H1 (cell line): ENCODE data around the gene CDC42EP1. TPM values are rescaled to one million over a fixed set of nuclear protein-coding genes. Genes with fewer than 3 reads are reported as not detected.

ENCODE experiments used
- CTCF ChIA-PET: fragments of 300-600 bp; sonication (Branson Sonifier 250); formaldehyde crosslinking; loops from one replicate; lab custom pipeline; 2021; ENCODE audit not compliant: partially characterized antibody; lab: Charles Lee
- POLR2A ChIA-PET: fragments of 300-600 bp; sonication (Branson Sonifier 250); formaldehyde crosslinking; loops from one replicate; lab custom pipeline; 2021; ENCODE audit warnings: inconsistent platforms; ENCODE audit not compliant: partially characterized antibody; lab: Charles Lee
- DNase-seq, 2 experiments: peaks; one replicate each; pipeline versions ENCODE4 v3.0.0 to v3.0.0-alpha.2; 2010 to 2022; ENCODE audit warnings: low spot score in 2 of 2, low read depth in 1 of 2, mixed read lengths in 1 of 2
- FAIRE-seq: peaks from 2 replicates; lab custom pipeline; 2011; peaks lifted over from hg19 to GRCh38; lab: Jason Lieb, UNC
- H2AFZ ChIP-seq: 2 replicates; pipeline ENCODE4 v1.8.1; 2012; ENCODE audit warnings: low read length, inconsistent platforms
- H2AK5ac ChIP-seq: 2 replicates; pipeline ENCODE4 v1.6.1; 2013; ENCODE audit warnings: low read depth, low read length
- H2BK120ac ChIP-seq: replicated peaks from 2 replicates; pipeline ENCODE3; 2013; ENCODE audit warnings: low read depth, low read length, inconsistent platforms
- H2BK12ac ChIP-seq: 2 replicates; pipeline ENCODE4 v1.6.1; 2013; ENCODE audit warnings: low read depth, low read length
- H2BK15ac ChIP-seq: 2 replicates; pipeline ENCODE4 v1.6.1; 2013; ENCODE audit warnings: low read length
- H2BK20ac ChIP-seq: 2 replicates; pipeline ENCODE4 v1.6.1; 2013; ENCODE audit warnings: low read length
- H2BK5ac ChIP-seq: 2 replicates; pipeline ENCODE4 v1.6.1; 2013; ENCODE audit warnings: low read depth, low read length
- H3K14ac ChIP-seq: 2 replicates; pipeline ENCODE4 v1.6.1; 2013; ENCODE audit warnings: inconsistent platforms; ENCODE audit not compliant: insufficient read length
- H3K18ac ChIP-seq: 2 replicates; pipeline ENCODE4 v1.6.1; 2013; ENCODE audit warnings: low read length; ENCODE audit errors: extremely low read depth
- H3K23ac ChIP-seq: 2 replicates; pipeline ENCODE4 v1.6.1; 2013; ENCODE audit warnings: inconsistent platforms; ENCODE audit not compliant: insufficient read length
- H3K23me2 ChIP-seq: 2 replicates; pipeline ENCODE4 v1.6.1; 2013; ENCODE audit warnings: low read depth, low read length
- H3K27ac ChIP-seq: 2 replicates; pipeline ENCODE4 v1.6.1; 2011; ENCODE audit warnings: low read depth, low read length, inconsistent platforms
- H3K27me3 ChIP-seq, 4 experiments: replicated peaks in 1 of 4; 1 replicate in 1 of 4; 2 replicates in 3 of 4; pipeline versions ENCODE4 v1.6.1 to v1.8.1; 2011 to 2013; ENCODE audit warnings: low read length in 3 of 4, mild to moderate bottlenecking in 3 of 4, inconsistent platforms in 2 of 4, mixed read lengths in 2 of 4, moderate library complexity in 1 of 4; ENCODE audit not compliant: control insufficient read depth in 3 of 4, insufficient read depth in 3 of 4; ENCODE audit errors: extremely low read depth in 1 of 4
- H3K36me3 ChIP-seq, 4 experiments: 2 replicates each; pipeline versions ENCODE4 v1.6.1 to v1.8.1; 2011 to 2013; ENCODE audit warnings: mild to moderate bottlenecking in 4 of 4, low read length in 3 of 4, moderate library complexity in 2 of 4, control low read depth in 1 of 4, inconsistent platforms in 1 of 4; ENCODE audit not compliant: insufficient read depth in 4 of 4, control insufficient read depth in 2 of 4
- H3K4ac ChIP-seq: replicated peaks from 2 replicates; pipeline ENCODE3; 2013; ENCODE audit warnings: low read length, low read depth, mixed read lengths, inconsistent platforms; ENCODE audit not compliant: insufficient read length
- H3K4me1 ChIP-seq, 4 experiments: replicated peaks in 1 of 4; 1 replicate in 1 of 4; 2 replicates in 3 of 4; pipeline versions ENCODE4 v1.6.1 to v1.8.1; 2011 to 2013; ENCODE audit warnings: low read length in 3 of 4, inconsistent platforms in 2 of 4, mixed read lengths in 1 of 4; ENCODE audit not compliant: insufficient read depth in 4 of 4, control insufficient read depth in 3 of 4
- H3K4me2 ChIP-seq, 2 experiments: 2 replicates each; pipeline versions ENCODE4 v1.6.1 to v1.8.1; 2011 to 2013; ENCODE audit warnings: low read depth in 2 of 2, low read length in 2 of 2, control low read depth in 1 of 2, inconsistent platforms in 1 of 2, mild to moderate bottlenecking in 1 of 2; ENCODE audit not compliant: insufficient read depth in 1 of 2
- H3K4me3 ChIP-seq, 4 experiments: fragments of 200-600, 300-600 bp in 1 of 4; sonication (generic), shearing (Covaris generic), sonication (Bioruptor Twin) in 1 of 4; 2 replicates each; pipeline versions ENCODE4 v1.5.1 to v1.8.1; 2011 to 2016; ENCODE audit warnings: low read length in 4 of 4, low read depth in 3 of 4, control low read depth in 2 of 4, inconsistent platforms in 2 of 4, mild to moderate bottlenecking in 2 of 4, mixed read lengths in 1 of 4, moderate library complexity in 1 of 4; ENCODE audit not compliant: insufficient read depth in 2 of 4; ENCODE audit errors: extremely low read depth in 1 of 4
- H3K56ac ChIP-seq: replicated peaks from 2 replicates; pipeline ENCODE3; 2013; ENCODE audit warnings: low read depth, mild to moderate bottlenecking, mixed read lengths, low read length, inconsistent platforms; ENCODE audit not compliant: insufficient read length
- H3K79me1 ChIP-seq: 2 replicates; pipeline ENCODE4 v1.6.1; 2013; ENCODE audit warnings: low read depth, low read length, control low read depth
- H3K79me2 ChIP-seq, 2 experiments: 2 replicates each; pipeline versions ENCODE4 v1.6.1 to v1.8.1; 2012 to 2013; ENCODE audit warnings: low read length in 2 of 2, mild to moderate bottlenecking in 2 of 2, inconsistent platforms in 1 of 2; ENCODE audit not compliant: insufficient read depth in 2 of 2, control insufficient read depth in 1 of 2
- H3K9ac ChIP-seq, 4 experiments: replicated peaks in 1 of 4; 1 replicate in 1 of 4; 2 replicates in 3 of 4; pipeline versions ENCODE4 v1.6.1 to v1.8.1; 2011 to 2013; ENCODE audit warnings: low read depth in 3 of 4, low read length in 3 of 4, control low read depth in 2 of 4, mild to moderate bottlenecking in 2 of 4, moderate library complexity in 2 of 4, inconsistent platforms in 1 of 4; ENCODE audit errors: extremely low read depth in 1 of 4
- H3K9me3 ChIP-seq, 2 experiments: 2 replicates each; pipeline versions ENCODE4 v1.6.1 to v1.8.1; 2012 to 2013; ENCODE audit warnings: mild to moderate bottlenecking in 2 of 2, moderate library complexity in 2 of 2, control low read depth in 1 of 2, inconsistent platforms in 1 of 2, low read depth in 1 of 2, low read length in 1 of 2, mixed read lengths in 1 of 2; ENCODE audit not compliant: insufficient read depth in 2 of 2
- H4K20me1 ChIP-seq, 2 experiments: replicated peaks in 1 of 2; 2 replicates each; pipeline versions ENCODE3 to v1.8.1; 2011 to 2013; ENCODE audit warnings: inconsistent platforms in 2 of 2, low read length in 2 of 2, mild to moderate bottlenecking in 1 of 2; ENCODE audit not compliant: insufficient read depth in 2 of 2, control insufficient read depth in 1 of 2
- H4K5ac ChIP-seq: 2 replicates; pipeline ENCODE4 v1.6.1; 2013; ENCODE audit warnings: low read length, low read depth, mixed read lengths, inconsistent platforms; ENCODE audit not compliant: insufficient read length
- H4K8ac ChIP-seq: 2 replicates; pipeline ENCODE4 v1.8.0; 2013; ENCODE audit warnings: mild to moderate bottlenecking, moderate library complexity, low read length, inconsistent platforms; ENCODE audit not compliant: insufficient read depth; ENCODE audit errors: extremely low read depth
- H4K91ac ChIP-seq: replicated peaks from 2 replicates; pipeline ENCODE3; 2013; ENCODE audit warnings: low read length, mixed read lengths, inconsistent platforms; ENCODE audit not compliant: insufficient read length
- CTCF ChIP-seq, 3 experiments: IDR thresholded peaks; 1 replicate in 2 of 3; 2 replicates in 1 of 3; pipeline versions ENCODE4 v1.5.1 to v1.6.1; 2011; ENCODE audit warnings: low read length in 3 of 3, mild to moderate bottlenecking in 3 of 3, inconsistent platforms in 2 of 3, low read depth in 1 of 3, moderate library complexity in 1 of 3; ENCODE audit not compliant: insufficient read depth in 1 of 3; ENCODE audit errors: control extremely low read depth in 1 of 3
- HDAC2 ChIP-seq, 2 experiments: fragments of 300-600 bp in 1 of 2; sonication (generic) in 1 of 2; IDR thresholded peaks; 2 replicates each; pipeline ENCODE4 v1.6.1; 2011 to 2012; ENCODE audit warnings: low read depth in 2 of 2, low read length in 2 of 2, mild to moderate bottlenecking in 2 of 2, moderate library complexity in 2 of 2, borderline replicate concordance in 1 of 2, inconsistent platforms in 1 of 2
- SAP30 ChIP-seq: fragments of 300-600 bp; sonication (generic); IDR thresholded peaks from 2 replicates; pipeline ENCODE4 v1.7.1; 2012; ENCODE audit warnings: low read length, moderate library complexity, mild to moderate bottlenecking, inconsistent platforms; ENCODE audit not compliant: insufficient read depth, insufficient replicate concordance
- WGBS, 2 experiments: shearing (Covaris generic) in 1 of 2; methylation state at CpG; one replicate each; pipeline versions ENCODE4 v1.1.6 to v1.1.7; 2013 to 2015; ENCODE audit warnings: low lambda C conversion rate in 2 of 2, mixed read lengths in 2 of 2, inconsistent platforms in 1 of 2, low coverage in 1 of 2, missing lambda C conversion rate in 1 of 2; ENCODE audit not compliant: insufficient replicate concordance in 2 of 2, insufficient coverage in 1 of 2, insufficient read length in 1 of 2; ENCODE audit errors: extremely low coverage in 1 of 2, missing lambda C conversion rate in 1 of 2; 5-methylcytosine and 5-hydroxymethylcytosine counted together
- polyA plus RNA-seq, 7 experiments: library from polyadenylated mRNA; depleted of rRNA in 3 of 7; stranded (reverse) in 5 of 7; unstranded in 2 of 7; fragments of >200 nt in 5 of 7; fragments of 200-250 nt in 2 of 7; gene quantifications; 1 replicate in 5 of 7; 2 replicates in 1 of 7; 4 replicates in 1 of 7; pipeline versions ENCODE4 v1.2.1 to v1.2.3, GENCODE V29; 2011 to 2013; ENCODE audit warnings: missing spikeins in 2 of 7, mixed read lengths in 2 of 7
- total RNA-seq: library from RNA; stranded (reverse); fragmentation: NEBNext Ultra II Directional; extraction: Animal tissue kit (Norgen Biotek cat#: 25700); gene quantifications from 2 replicates; pipeline ENCODE4 v1.2.1, GENCODE V29; 2021

Gene CDC42EP1
- total and polyA plus RNA-seq, 2 of the 8 experiments (the other 6 are each of a cell fraction or from before 2014, with no cell fraction given): 8.3 to 11.2 TPM

GRCh38 chr22:37594237-37594636 lies 34.0 kb downstream of the CDC42EP1 start:
- no peak for DNase-seq
- Histone ChIP-seq H3K4me1 (no peaks in the 10 kb centered on the region), H3K4me2 (no peak overlapping the region), H2AK5ac (no peak overlapping the region), H3K4me3 (no peak overlapping the region), H3K14ac (no peak overlapping the region), H2BK20ac (no peak overlapping the region), H3K27me3 (no peaks in the 10 kb centered on the region), H4K8ac (no peak overlapping the region; the same call in 1 of the 2 replicates), H3K9me3 (no peaks in the 10 kb centered on the region), H3K9ac (no peak overlapping the region), H2BK12ac (no peak overlapping the region), H3K79me2 (no peaks in the 10 kb centered on the region), H3K56ac (no peak overlapping the region), H2BK120ac (no peak overlapping the region), H2AFZ (no peak overlapping the region), H4K91ac (no peak overlapping the region), H2BK5ac (no peak overlapping the region), H3K79me1 (no peaks in the 10 kb centered on the region), H2BK15ac (no peak overlapping the region), H4K5ac (no peak overlapping the region), H3K27ac (no peak overlapping the region), H3K23ac (no peak overlapping the region), H3K18ac (no peak overlapping the region), H4K20me1 (no peaks in the 10 kb centered on the region), H3K36me3 (no peaks in the 10 kb centered on the region), H3K4ac (no peak overlapping the region), H3K23me2 (no peaks in the 10 kb centered on the region)
- no peak for FAIRE-seq
- ChIA-PET POLR2A (no interaction called here), CTCF (interaction anchor here (0.7 to 7.6 kb wide), 8 partner anchors 11 to 85 kb away, joined by 3 to 115 read pairs (median 8); partner anchors contain the start of gene GGA1)
- WGBS, 2 experiments: 83% methylated on average over 5 of the region's 5 CpGs; no CpG with 5 or more reads in 1 of the 2 experiments
- TF ChIP-seq SAP30 (no peak), CTCF (IDR thresholded peaks at IDR 0.05; ENCODE audit: control extremely low read depth in 1 of 3, insufficient read depth in 1 of 3, low read depth in 1 of 3, low read length in 3 of 3) (peak in 2 of 3 experiments; percentile 29 to 33; a peak in 2 of 4 replicates), HDAC2 (IDR thresholded peaks at IDR 0.05; ENCODE audit: borderline replicate concordance in 1 of 2, low read depth in 2 of 2, low read length in 2 of 2) (no peak)
